ENCODE measurements around the gene DHRS13. TPM values are rescaled to one million over a fixed set of nuclear protein-coding genes. Genes with fewer than 3 reads are reported as not detected.
"Not testable (repeated sequence)": the region's sequence is repeated elsewhere in the genome, so short reads cannot be mapped to it uniquely, and the experiment has no call there.

DHRS13 gene
- total RNA-seq, 2 experiments from 2014 or later, result 20.1 to 20.9 TPM

GRCh38 chr17:28849281-28849680, 53.6 kb downstream of the DHRS13 start:
- Mint-ChIP-seq H3K4me3 (no peak overlapping the region), H3K27ac (no peak overlapping the region), H3K9me3 (no peaks in the 10 kb centered on the region), H3K27me3 (ENCODE audit: low read depth) (no peaks in the 10 kb centered on the region), H3K36me3 (ENCODE audit: low read depth) (no peaks in the 10 kb centered on the region), H3K4me1 (ENCODE audit: low read depth) (no peaks in the 10 kb centered on the region)
- CTCF ChIA-PET, result interaction anchor here (0.6 to 3.5 kb wide), 32 partner anchors 9 to 155 kb away, joined by 3 to 39 read pairs (median 4); partner anchors contain the start of genes DHRS13, FLOT2, NEK8 and TLCD1
- intact Hi-C loops (cut with micrococcal nuclease), result loop anchor here (2.0 kb wide), 1 partner anchor 268 kb away; no protein-coding TSS in a partner anchor
- peak; percentile 60 for DNase-seq

GRCh38 chr17:28848667-28849066, 54.2 kb downstream of the DHRS13 start:
- not testable (repeated sequence) for H3K27ac Mint-ChIP-seq; H3K4me3 Mint-ChIP-seq; H3K4me1 Mint-ChIP-seq (ENCODE audit: low read depth); H3K27me3 Mint-ChIP-seq (ENCODE audit: low read depth); H3K36me3 Mint-ChIP-seq (ENCODE audit: low read depth); H3K9me3 Mint-ChIP-seq
- intact Hi-C loops (cut with micrococcal nuclease), result loop anchor here (1.0 to 2.0 kb wide), 6 partner anchors 49 to 268 kb away; partner anchors contain the start of genes DHRS13 and FLOT2
- CTCF ChIA-PET, result interaction anchor here (0.6 to 3.5 kb wide), 29 partner anchors 9 to 156 kb away, joined by 3 to 39 read pairs (median 5); partner anchors contain the start of genes DHRS13, FLOT2, NEK8 and TLCD1
- DNase-seq, result peak; percentile 78

Small RNAs within 50 kb of the gene (microRNA-seq; reads per million reads assigned to microRNA genes)
- not detected for gene MIR451B (ENCODE audit: borderline microRNAs expressed, borderline replicate concordance)

Other genes starting within 250 kb of the DHRS13 start
- 10 to 100 TPM; 30.3 to 30.9 TPM for gene SDF2, start 241.2 kb downstream of the DHRS13 start, total RNA-seq
- gene SUPT6H, start 240.9 kb downstream of the DHRS13 start, total RNA-seq, result 10 to 100 TPM; 50.8 to 52.1 TPM
- 1 to 10 TPM; 2.1 to 3.1 TPM for gene PROCA1, start 191.2 kb downstream of the DHRS13 start, total RNA-seq
- gene RAB34, start 185.2 kb downstream of the DHRS13 start, total RNA-seq, result 10 to 100 TPM; 10.2 to 12.3 TPM
- 1,000 to 10,000 TPM; 2,756 to 2,921 TPM for gene RPL23A, start 183.1 kb downstream of the DHRS13 start, total RNA-seq
- gene TLCD1, start 176.8 kb downstream of the DHRS13 start, total RNA-seq, result 1 to 10 TPM; 4.0 to 4.6 TPM
- gene NEK8, start 174.3 kb downstream of the DHRS13 start, total RNA-seq, result 1 to 10 TPM; 3.1 to 3.2 TPM
- gene TRAF4, start 159.1 kb downstream of the DHRS13 start, total RNA-seq, result 10 to 100 TPM; 75.9 to 80.4 TPM
- 10 to 100 TPM; 11.2 TPM for gene FAM222B, start 60.3 kb downstream of the DHRS13 start, total RNA-seq
- 10 to 100 TPM; 51.2 to 60.4 TPM for gene ERAL1, start 48.1 kb downstream of the DHRS13 start, total RNA-seq
- 10 to 100 TPM; 66.0 to 71.5 TPM for gene FLOT2, start 5.3 kb downstream of the DHRS13 start, total RNA-seq
- 10 to 100 TPM; 52.8 to 56.7 TPM for gene PHF12, start 48.4 kb upstream of the DHRS13 start, total RNA-seq
- gene SEZ6, start 103.0 kb upstream of the DHRS13 start, total RNA-seq, result not detected
- gene PIPOX, start 140.1 kb upstream of the DHRS13 start, total RNA-seq, result 1 to 10 TPM; 2.5 to 4.2 TPM

All from activated naive CD4-positive, alpha-beta T cell treated with anti-CD3 and anti-CD28 coated beads for 36 hours (primary cell).